HCT116 (cell line): Measurements from ENCODE around the gene KRTAP20-2. TPM values are rescaled to one million over a fixed set of nuclear protein-coding genes. Genes with fewer than 3 reads are reported as not detected.

Experiments
- ATAC-seq: fragments of 200-7000 bp; cut with Tn5 transposase; 2 replicates; pipeline ENCODE4 v1.9.1; 2020; ENCODE audit warnings: mild to moderate bottlenecking, moderate library complexity
- BruUV-seq: library from RNA; stranded (reverse); fragments of 400-500 nt; replicated peaks from 2 replicates; lab custom pipeline; 2021; lab: Mats Ljungman, UMichigan
- CTCF ChIA-PET: fragments of 300-600 bp; sonication (Branson Sonifier 250); formaldehyde crosslinking; loops from one replicate; lab custom pipeline; 2021; ENCODE audit warnings: antibody characterized with exemption; lab: Charles Lee
- POLR2A ChIA-PET: fragments of 300-600, 350-600 bp; sonication (Branson Sonifier 250); formaldehyde crosslinking; loops from one replicate; lab custom pipeline; 2021; ENCODE audit warnings: antibody characterized with exemption; lab: Charles Lee
- RAD21 ChIA-PET, 2 experiments: fragments of 300-600 bp; sonication (Branson Sonifier 250); formaldehyde crosslinking; loops; one replicate each; lab custom pipeline; 2023; ENCODE audit warnings: low total read pairs in 2 of 2; ENCODE audit not compliant: uncharacterized antibody in 2 of 2, unreplicated experiment in 2 of 2, low non-redundant PET in 1 of 2; lab: Charles Lee
- DNase-seq: peaks from one replicate; pipeline ENCODE4 v3.0.0-alpha.2; 2010; ENCODE audit warnings: low read depth, low spot score
- H2AFZ ChIP-seq: fragments of 200-600 bp; shearing (Covaris generic), sonication (generic); 2 replicates; pipeline ENCODE4 v1.6.1; 2017; ENCODE audit warnings: low read depth, mixed run types, mixed read lengths, antibody characterized with exemption, low read length; ENCODE audit not compliant: poor library complexity, severe bottlenecking
- H3K27ac ChIP-seq: 2 replicates; pipeline ENCODE4 v1.5.1; 2012; ENCODE audit warnings: low read depth, low read length
- H3K27me3 ChIP-seq: fragments of 200-600 bp; sonication (generic); 2 replicates; pipeline ENCODE4 v1.6.1; 2016; ENCODE audit warnings: mixed run types, low read length, mixed read lengths; ENCODE audit not compliant: insufficient read depth
- H3K36me3 ChIP-seq, 2 experiments: fragments of 200-500 bp in 1 of 2; fragments of 200-600 bp in 1 of 2; sonication (Bioruptor generic) in 1 of 2; sonication (generic) in 1 of 2; 2 replicates each; pipeline versions ENCODE4 v1.5.1 to v1.6.1; 2014 to 2016; ENCODE audit warnings: low read length in 2 of 2, inconsistent platforms in 1 of 2, mixed read lengths in 1 of 2, mixed run types in 1 of 2; ENCODE audit not compliant: insufficient read depth in 2 of 2, control insufficient read depth in 1 of 2
- H3K4me1 ChIP-seq, 2 experiments: fragments of 200-600 bp in 1 of 2; sonication (generic) in 1 of 2; 2 replicates each; pipeline versions ENCODE4 v1.5.1 to v1.6.1; 2012 to 2017; ENCODE audit warnings: low read length in 2 of 2, inconsistent platforms in 1 of 2, mild to moderate bottlenecking in 1 of 2, mixed read lengths in 1 of 2, mixed run types in 1 of 2, moderate library complexity in 1 of 2; ENCODE audit not compliant: insufficient read depth in 2 of 2, control insufficient read depth in 1 of 2
- H3K4me2 ChIP-seq: fragments of 200-600 bp; sonication (generic); 2 replicates; pipeline ENCODE4 v1.6.1; 2017; ENCODE audit warnings: mixed run types, low read length, mixed read lengths
- H3K4me3 ChIP-seq, 2 experiments: fragments of 200-600 bp in 1 of 2; sonication (generic) in 1 of 2; replicated peaks in 1 of 2; 2 replicates each; pipeline ENCODE4 v1.5.1; 2011 to 2016; ENCODE audit warnings: low read length in 2 of 2, control low read depth in 1 of 2, low read depth in 1 of 2, mild to moderate bottlenecking in 1 of 2, mixed read lengths in 1 of 2, mixed run types in 1 of 2
- H3K79me2 ChIP-seq: fragments of 200-600 bp; sonication (generic); 2 replicates; pipeline ENCODE4 v1.6.1; 2017; ENCODE audit warnings: mild to moderate bottlenecking, mixed run types, low read length, moderate library complexity, mixed read lengths; ENCODE audit not compliant: insufficient read depth
- H3K9ac ChIP-seq: fragments of 200-600 bp; sonication (generic); 2 replicates; pipeline ENCODE4 v1.6.1; 2016; ENCODE audit warnings: low read length, mixed read lengths
- H3K9me2 ChIP-seq: fragments of 200-600 bp; sonication (generic), shearing (Covaris generic); 2 replicates; pipeline ENCODE4 v1.6.1; 2017; ENCODE audit warnings: mixed run types, mild to moderate bottlenecking, moderate library complexity; ENCODE audit not compliant: insufficient read depth
- H3K9me3 ChIP-seq, 2 experiments: fragments of 200-500 bp in 1 of 2; fragments of 200-600 bp in 1 of 2; sonication (Bioruptor generic) in 1 of 2; sonication (generic) in 1 of 2; 2 replicates each; pipeline ENCODE4 v1.6.1; 2014 to 2017; ENCODE audit warnings: low read length in 2 of 2, mixed read lengths in 2 of 2, inconsistent platforms in 1 of 2, low read depth in 1 of 2, mild to moderate bottlenecking in 1 of 2, mixed run types in 1 of 2, moderate library complexity in 1 of 2; ENCODE audit not compliant: control insufficient read depth in 1 of 2, insufficient read depth in 1 of 2
- H4K20me1 ChIP-seq: fragments of 200-600 bp; sonication (generic), shearing (Covaris generic); 2 replicates; pipeline ENCODE4 v1.6.1; 2017; ENCODE audit warnings: mixed run types, mild to moderate bottlenecking, moderate library complexity; ENCODE audit not compliant: insufficient read depth
- CTCF ChIP-seq, 3 experiments: fragments of 200-600 bp in 1 of 3; sonication (generic) in 1 of 3; IDR thresholded peaks in 2 of 3; conservative IDR thresholded peaks in 1 of 3; 2 replicates each; pipeline ENCODE4 v1.5.1; 2012 to 2017; ENCODE audit warnings: low read depth in 2 of 3, low read length in 2 of 3, antibody characterized with exemption in 1 of 3, borderline replicate concordance in 1 of 3, control low read depth in 1 of 3, mild to moderate bottlenecking in 1 of 3, mixed read lengths in 1 of 3, mixed run types in 1 of 3, moderate library complexity in 1 of 3; ENCODE audit not compliant: insufficient read depth in 1 of 3
- ELF1 ChIP-seq: IDR thresholded peaks from 2 replicates; pipeline ENCODE4 v1.6.1; 2012; ENCODE audit warnings: low read depth, borderline replicate concordance
- FOSL1 ChIP-seq: IDR thresholded peaks from 2 replicates; pipeline ENCODE4 v1.6.1; 2012; ENCODE audit warnings: low read depth
- JUND ChIP-seq: IDR thresholded peaks from 2 replicates; pipeline ENCODE4 v1.6.1; 2012
- ZFX ChIP-seq: fragments of 450-650 bp; IDR thresholded peaks from 2 replicates; pipeline ENCODE4 v1.6.1; 2017
- intact Hi-C: fragments of 100-400 bp; cut with micrococcal nuclease; formaldehyde crosslinking; loops from 2 replicates; pipeline ENCODE4 v1.10.0; 2022
- total RNA-seq: library from RNA; stranded (reverse); gene quantifications from one replicate; pipeline ENCODE4 v1.2.1, GENCODE V29; 2021; ENCODE audit not compliant: unreplicated experiment
- TF ChIP-seq, protein P1 (sequence below): IDR thresholded peaks from 2 replicates; pipeline ENCODE4 v1.6.1; 2012; ENCODE audit warnings: low read depth
- TF ChIP-seq, protein P2 (sequence below): IDR thresholded peaks from 2 replicates; pipeline ENCODE4 v1.6.1; 2012

Gene KRTAP20-2
- total RNA-seq, 1 experiment from 2014 or later, result not detected

GRCh38 chr21:30625449-30626165 is 9.4 kb upstream of the KRTAP20-2 start:
- no peaks in the 10 kb centered on the region for H4K20me1 ChIP-seq
- DNase-seq (no peak), ATAC-seq (no peak)
- no peak overlapping the region for H3K4me2 ChIP-seq
- no peaks in the 10 kb centered on the region for H3K9me2 ChIP-seq
- TF ChIP-seq ELF1 (no peak), ZFX (no peak), FOSL1 (no peak), CTCF (IDR thresholded peaks at IDR 0.05 in 2 of 3, conservative IDR thresholded peaks at IDR 0.05 in 1 of 3; ENCODE audit: borderline replicate concordance in 1 of 3, insufficient read depth in 1 of 3, low read depth in 2 of 3, low read length in 2 of 3) (no peak), JUND (no peak)
- TF ChIP-seq, protein P1, sequence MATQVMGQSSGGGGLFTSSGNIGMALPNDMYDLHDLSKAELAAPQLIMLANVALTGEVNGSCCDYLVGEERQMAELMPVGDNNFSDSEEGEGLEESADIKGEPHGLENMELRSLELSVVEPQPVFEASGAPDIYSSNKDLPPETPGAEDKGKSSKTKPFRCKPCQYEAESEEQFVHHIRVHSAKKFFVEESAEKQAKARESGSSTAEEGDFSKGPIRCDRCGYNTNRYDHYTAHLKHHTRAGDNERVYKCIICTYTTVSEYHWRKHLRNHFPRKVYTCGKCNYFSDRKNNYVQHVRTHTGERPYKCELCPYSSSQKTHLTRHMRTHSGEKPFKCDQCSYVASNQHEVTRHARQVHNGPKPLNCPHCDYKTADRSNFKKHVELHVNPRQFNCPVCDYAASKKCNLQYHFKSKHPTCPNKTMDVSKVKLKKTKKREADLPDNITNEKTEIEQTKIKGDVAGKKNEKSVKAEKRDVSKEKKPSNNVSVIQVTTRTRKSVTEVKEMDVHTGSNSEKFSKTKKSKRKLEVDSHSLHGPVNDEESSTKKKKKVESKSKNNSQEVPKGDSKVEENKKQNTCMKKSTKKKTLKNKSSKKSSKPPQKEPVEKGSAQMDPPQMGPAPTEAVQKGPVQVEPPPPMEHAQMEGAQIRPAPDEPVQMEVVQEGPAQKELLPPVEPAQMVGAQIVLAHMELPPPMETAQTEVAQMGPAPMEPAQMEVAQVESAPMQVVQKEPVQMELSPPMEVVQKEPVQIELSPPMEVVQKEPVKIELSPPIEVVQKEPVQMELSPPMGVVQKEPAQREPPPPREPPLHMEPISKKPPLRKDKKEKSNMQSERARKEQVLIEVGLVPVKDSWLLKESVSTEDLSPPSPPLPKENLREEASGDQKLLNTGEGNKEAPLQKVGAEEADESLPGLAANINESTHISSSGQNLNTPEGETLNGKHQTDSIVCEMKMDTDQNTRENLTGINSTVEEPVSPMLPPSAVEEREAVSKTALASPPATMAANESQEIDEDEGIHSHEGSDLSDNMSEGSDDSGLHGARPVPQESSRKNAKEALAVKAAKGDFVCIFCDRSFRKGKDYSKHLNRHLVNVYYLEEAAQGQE, result no peak
- TF ChIP-seq, protein P2, sequence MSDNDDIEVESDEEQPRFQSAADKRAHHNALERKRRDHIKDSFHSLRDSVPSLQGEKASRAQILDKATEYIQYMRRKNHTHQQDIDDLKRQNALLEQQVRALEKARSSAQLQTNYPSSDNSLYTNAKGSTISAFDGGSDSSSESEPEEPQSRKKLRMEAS, result no peak
- H2AFZ ChIP-seq, result no peak overlapping the region
- no peak overlapping the region for H3K9ac ChIP-seq
- H3K9me3 ChIP-seq, result peaks cover 7 to 29% of the 10 kb centered on the region in 2 experiments; a peak in 2 of 4 replicates
- ChIA-PET RAD21 (no interaction called here), CTCF (no interaction called here), POLR2A (no interaction called here)
- BruUV-seq, result no TSS peak
- no peaks in the 10 kb centered on the region for H3K36me3 ChIP-seq
- H3K4me3 ChIP-seq, result no peak overlapping the region
- intact Hi-C loops, result no loop called here
- no peak overlapping the region for H3K27ac ChIP-seq
- no peaks in the 10 kb centered on the region for H3K79me2 ChIP-seq
- no peaks in the 10 kb centered on the region for H3K27me3 ChIP-seq
- no peaks in the 10 kb centered on the region for H3K4me1 ChIP-seq
